Measurements from ENCODE around the gene PDGFB. TPM values are rescaled to one million over a fixed set of nuclear protein-coding genes. Genes with fewer than 3 reads are reported as not detected.

Gene PDGFB
- total and polyA plus RNA-seq, 4 donors = 5.9 to 18.3 (median 13.9) TPM

DNA sequence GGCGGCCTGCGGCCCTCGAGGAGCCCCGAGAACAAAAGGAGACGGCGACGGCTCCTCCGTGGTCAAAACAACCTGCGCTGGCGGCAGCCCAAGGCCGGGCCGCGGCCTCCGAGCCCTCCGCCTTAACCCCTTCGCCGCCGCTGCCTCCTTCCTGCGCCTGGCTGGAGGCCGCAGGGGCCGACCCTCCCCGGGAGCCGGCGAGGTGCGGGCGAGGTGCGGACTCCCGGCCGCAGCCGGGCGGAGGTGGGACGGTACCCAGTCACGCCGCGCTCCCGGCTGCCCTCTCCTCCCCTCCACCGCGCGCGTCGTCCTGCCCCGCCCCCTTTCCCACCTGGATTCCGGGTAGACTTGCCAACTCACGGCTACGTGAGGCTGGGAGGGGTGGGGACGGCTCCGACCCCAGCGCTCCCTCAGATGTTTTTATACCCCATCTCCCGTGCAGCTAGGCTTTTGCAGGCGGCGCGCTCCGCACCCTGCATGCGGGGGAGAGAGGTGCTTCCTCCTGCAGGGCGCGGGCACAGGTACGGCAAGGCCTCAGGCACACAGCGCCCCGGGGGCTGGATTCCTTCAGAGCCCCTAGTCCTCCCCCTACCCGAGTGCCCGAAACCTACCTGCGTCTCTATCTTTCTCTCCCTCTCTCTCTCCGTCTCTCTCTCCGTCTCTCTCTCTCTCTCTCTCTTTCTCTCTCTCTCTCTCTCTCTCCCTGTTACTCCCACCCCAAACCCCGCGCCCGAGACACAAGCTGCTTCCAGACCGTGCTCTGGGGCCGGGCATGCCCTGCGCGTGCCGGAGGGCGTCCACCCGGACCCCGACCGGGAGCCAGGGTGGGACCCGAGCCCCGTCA lies 2.0 kb downstream of the PDGFB start:
- peak overlapping the region; percentile 52 for H3K27ac ChIP-seq (ENCODE audit: low read depth, low read length)
- peaks cover 69% of the 10 kb centered on the region for H3K4me1 ChIP-seq (ENCODE audit: control insufficient read depth, insufficient read depth, low read length)
- H3K36me3 ChIP-seq (ENCODE audit: control insufficient read depth, insufficient read depth, low read length) = peaks cover 5% of the 10 kb centered on the region
- peak in 1 of 6 donors; percentile 86 for DNase-seq (ENCODE audit: low read depth in 4 of 6, low spot score in 6 of 6)
- WGBS (ENCODE audit: insufficient coverage) = under 1% methylated on average over 77 of the region's 78 CpGs
- H3K4me3 ChIP-seq (ENCODE audit: low read depth, low read length) = peak overlapping the region; percentile 58
- peaks cover 32% of the 10 kb centered on the region for H3K27me3 ChIP-seq (ENCODE audit: control insufficient read depth, insufficient read depth, low read length)
- H3K9me3 ChIP-seq (ENCODE audit: control insufficient read depth, insufficient read depth, low read length) = no peaks in the 10 kb centered on the region

- DNase-seq (ENCODE audit: low read depth in 4 of 6, low spot score in 6 of 6) = peak in 2 of 6 donors; percentile 38 to 87
- peaks cover 78% of the 10 kb centered on the region for H3K4me1 ChIP-seq (ENCODE audit: control insufficient read depth, insufficient read depth, low read length)
- H3K27ac ChIP-seq (ENCODE audit: low read depth, low read length) = no peak overlapping the region
- H3K4me3 ChIP-seq (ENCODE audit: low read depth, low read length) = peak overlapping the region; percentile 16
- H3K36me3 ChIP-seq (ENCODE audit: control insufficient read depth, insufficient read depth, low read length) = peaks cover 3% of the 10 kb centered on the region
- no peaks in the 10 kb centered on the region for H3K9me3 ChIP-seq (ENCODE audit: control insufficient read depth, insufficient read depth, low read length)
- WGBS (ENCODE audit: insufficient coverage) = 2% methylated on average over 88 of the region's 92 CpGs
- H3K27me3 ChIP-seq (ENCODE audit: control insufficient read depth, insufficient read depth, low read length) = peaks cover 32% of the 10 kb centered on the region
Observed at GRCh38 chr22:39241794-39242594, 2.8 kb downstream of the PDGFB start.

GRCh38 chr22:39240831-39241793 lies 3.7 kb downstream of the PDGFB start:
- Histone ChIP-seq H3K36me3 (ENCODE audit: control insufficient read depth, insufficient read depth, low read length) (peaks cover 3% of the 10 kb centered on the region), H3K9me3 (ENCODE audit: control insufficient read depth, insufficient read depth, low read length) (no peaks in the 10 kb centered on the region), H3K4me1 (ENCODE audit: control insufficient read depth, insufficient read depth, low read length) (peaks cover 86% of the 10 kb centered on the region), H3K27me3 (ENCODE audit: control insufficient read depth, insufficient read depth, low read length) (peaks cover 35% of the 10 kb centered on the region), H3K4me3 (ENCODE audit: low read depth, low read length) (peak overlapping the region; percentile 24), H3K27ac (ENCODE audit: low read depth, low read length) (no peak overlapping the region)
- peak in 1 of 6 donors; percentile 32 for DNase-seq (ENCODE audit: low read depth in 4 of 6, low spot score in 6 of 6)
- WGBS (ENCODE audit: insufficient coverage) = 44% methylated on average over 18 of the region's 27 CpGs

GRCh38 chr22:39239561-39240423 lies 5.0 kb downstream of the PDGFB start:
- Histone ChIP-seq H3K4me1 (ENCODE audit: control insufficient read depth, insufficient read depth, low read length) (peaks cover 88% of the 10 kb centered on the region), H3K27me3 (ENCODE audit: control insufficient read depth, insufficient read depth, low read length) (peaks cover 24% of the 10 kb centered on the region), H3K27ac (ENCODE audit: low read depth, low read length) (no peak overlapping the region), H3K4me3 (ENCODE audit: low read depth, low read length) (no peak overlapping the region), H3K9me3 (ENCODE audit: control insufficient read depth, insufficient read depth, low read length) (no peaks in the 10 kb centered on the region), H3K36me3 (ENCODE audit: control insufficient read depth, insufficient read depth, low read length) (peaks cover 9% of the 10 kb centered on the region)
- DNase-seq (ENCODE audit: low read depth in 4 of 6, low spot score in 6 of 6) = no peak
- 76% methylated on average over 16 of the region's 20 CpGs for WGBS (ENCODE audit: insufficient coverage)

GRCh38 chr22:39238966-39239505 lies 5.7 kb downstream of the PDGFB start:
- Histone ChIP-seq H3K27ac (ENCODE audit: low read depth, low read length) (no peak overlapping the region), H3K27me3 (ENCODE audit: control insufficient read depth, insufficient read depth, low read length) (peaks cover 24% of the 10 kb centered on the region)

GRCh38 chr22:39238561-39238960 lies 6.2 kb downstream of the PDGFB start:
- WGBS (ENCODE audit: insufficient coverage) = 62% methylated on average over 8 of the region's 8 CpGs
- H3K27ac ChIP-seq (ENCODE audit: low read depth, low read length) = peak overlapping the region; percentile 76
- no peaks in the 10 kb centered on the region for H3K9me3 ChIP-seq (ENCODE audit: control insufficient read depth, insufficient read depth, low read length)
- peaks cover 91% of the 10 kb centered on the region for H3K4me1 ChIP-seq (ENCODE audit: control insufficient read depth, insufficient read depth, low read length)
- peaks cover 14% of the 10 kb centered on the region for H3K36me3 ChIP-seq (ENCODE audit: control insufficient read depth, insufficient read depth, low read length)
- DNase-seq (ENCODE audit: low read depth in 4 of 6, low spot score in 6 of 6) = no peak
- peaks cover 21% of the 10 kb centered on the region for H3K27me3 ChIP-seq (ENCODE audit: control insufficient read depth, insufficient read depth, low read length)
- no peak overlapping the region for H3K4me3 ChIP-seq (ENCODE audit: low read depth, low read length)

More at GRCh38 chr22:39238966-39239505, 5.7 kb downstream of the PDGFB start:
- Histone ChIP-seq H3K4me1 (ENCODE audit: control insufficient read depth, insufficient read depth, low read length) (peaks cover 90% of the 10 kb centered on the region), H3K9me3 (ENCODE audit: control insufficient read depth, insufficient read depth, low read length) (no peaks in the 10 kb centered on the region), H3K36me3 (ENCODE audit: control insufficient read depth, insufficient read depth, low read length) (peaks cover 12% of the 10 kb centered on the region), H3K4me3 (ENCODE audit: low read depth, low read length) (no peak overlapping the region)
- DNase-seq (ENCODE audit: low read depth in 4 of 6, low spot score in 6 of 6) = peak in 1 of 6 donors; percentile 89
- 49% methylated on average over 10 of the region's 12 CpGs for WGBS (ENCODE audit: insufficient coverage)

DNA sequence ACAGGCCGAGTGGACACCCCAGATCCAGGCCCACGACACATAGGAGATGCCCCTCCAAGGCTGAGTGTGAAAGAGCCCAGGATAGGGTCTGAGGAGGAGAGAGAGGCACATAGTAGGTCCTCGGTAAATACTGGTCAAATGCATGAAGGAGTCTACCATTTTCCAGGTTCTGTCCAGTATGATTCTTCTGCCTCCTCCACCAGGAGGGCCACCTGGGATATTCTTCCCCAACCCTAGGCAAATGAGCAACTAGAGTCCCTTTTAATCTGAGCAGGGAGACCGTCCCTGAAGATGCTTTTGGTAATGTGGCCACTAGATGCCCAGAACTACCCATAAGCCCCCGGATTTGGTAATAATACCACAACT lies 6.7 kb downstream of the PDGFB start:
- WGBS (ENCODE audit: insufficient coverage) = 62% methylated on average over 4 of the region's 5 CpGs
- H3K4me1 ChIP-seq (ENCODE audit: control insufficient read depth, insufficient read depth, low read length) = peaks cover 91% of the 10 kb centered on the region
- H3K36me3 ChIP-seq (ENCODE audit: control insufficient read depth, insufficient read depth, low read length) = peaks cover 19% of the 10 kb centered on the region
- DNase-seq (ENCODE audit: low read depth in 4 of 6, low spot score in 6 of 6) = no peak
- H3K27ac ChIP-seq (ENCODE audit: low read depth, low read length) = peak overlapping the region; percentile 76
- no peaks in the 10 kb centered on the region for H3K9me3 ChIP-seq (ENCODE audit: control insufficient read depth, insufficient read depth, low read length)
- H3K27me3 ChIP-seq (ENCODE audit: control insufficient read depth, insufficient read depth, low read length) = peaks cover 17% of the 10 kb centered on the region
- H3K4me3 ChIP-seq (ENCODE audit: low read depth, low read length) = no peak overlapping the region

GRCh38 chr22:39237318-39238100 lies 7.3 kb downstream of the PDGFB start:
- peak in 3 of 6 donors; percentile 46 to 78 (median 73) for DNase-seq (ENCODE audit: low read depth in 4 of 6, low spot score in 6 of 6)
- WGBS (ENCODE audit: insufficient coverage) = 37% methylated on average over 17 of the region's 22 CpGs
- H3K4me1 ChIP-seq (ENCODE audit: control insufficient read depth, insufficient read depth, low read length) = peaks cover 92% of the 10 kb centered on the region
- no peaks in the 10 kb centered on the region for H3K9me3 ChIP-seq (ENCODE audit: control insufficient read depth, insufficient read depth, low read length)
- peaks cover 20% of the 10 kb centered on the region for H3K36me3 ChIP-seq (ENCODE audit: control insufficient read depth, insufficient read depth, low read length)
- peaks cover 12% of the 10 kb centered on the region for H3K27me3 ChIP-seq (ENCODE audit: control insufficient read depth, insufficient read depth, low read length)
- no peak overlapping the region for H3K4me3 ChIP-seq (ENCODE audit: low read depth, low read length)
- H3K27ac ChIP-seq (ENCODE audit: low read depth, low read length) = peak overlapping the region; percentile 76

All from spinal cord (tissue), 10 donors.